CD4-positive, alpha-beta T cell treated with Interleukin-6 for 4 hours (primary cell): Measurements from ENCODE around the gene PAOX.
A peak's percentile ranks its signal among the peaks of the same experiment; 100 is the strongest.

Experiments
- DNase-seq: peaks from one replicate; pipeline ENCODE4 v3.0.0-alpha.2; 2020; ENCODE audit warnings: mixed read lengths

The PAOX gene

DNA sequence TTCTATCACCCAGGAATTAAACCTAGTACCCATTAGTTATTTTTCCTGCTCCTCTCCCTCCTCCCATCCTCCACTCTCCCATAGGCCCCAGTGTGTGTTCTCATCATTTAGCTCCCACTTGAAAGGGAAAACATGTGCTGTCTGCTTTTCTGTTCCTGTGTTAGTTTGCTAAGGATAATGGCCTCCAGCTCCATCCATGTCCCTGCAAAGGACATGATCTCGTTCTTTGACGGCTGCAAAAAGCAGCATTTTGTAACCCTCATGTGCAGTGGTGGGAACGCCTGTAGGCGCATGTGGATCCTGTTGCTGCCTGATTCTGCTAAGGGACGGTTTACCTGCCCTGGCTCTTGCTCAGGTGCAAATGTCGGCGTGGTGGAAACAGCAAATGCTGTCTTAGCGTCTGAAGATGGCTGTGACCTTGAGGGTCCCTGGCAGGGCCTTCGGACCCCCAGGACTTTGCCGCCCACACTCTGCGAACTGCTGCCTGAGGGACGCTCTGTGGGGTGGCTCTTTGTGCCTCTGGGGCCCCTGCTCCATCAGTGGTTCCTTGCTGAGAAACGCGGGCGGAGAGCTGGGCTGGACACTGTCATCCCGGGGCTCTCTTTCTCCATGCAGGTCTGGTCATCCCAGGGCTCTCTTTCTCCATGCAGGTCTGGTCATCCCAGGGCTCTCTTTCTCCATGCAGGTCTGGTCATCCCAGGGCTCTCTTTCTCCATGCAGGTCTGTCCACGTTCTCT, 9.3 kb downstream of the PAOX start:
- no peak for DNase-seq

DNA sequence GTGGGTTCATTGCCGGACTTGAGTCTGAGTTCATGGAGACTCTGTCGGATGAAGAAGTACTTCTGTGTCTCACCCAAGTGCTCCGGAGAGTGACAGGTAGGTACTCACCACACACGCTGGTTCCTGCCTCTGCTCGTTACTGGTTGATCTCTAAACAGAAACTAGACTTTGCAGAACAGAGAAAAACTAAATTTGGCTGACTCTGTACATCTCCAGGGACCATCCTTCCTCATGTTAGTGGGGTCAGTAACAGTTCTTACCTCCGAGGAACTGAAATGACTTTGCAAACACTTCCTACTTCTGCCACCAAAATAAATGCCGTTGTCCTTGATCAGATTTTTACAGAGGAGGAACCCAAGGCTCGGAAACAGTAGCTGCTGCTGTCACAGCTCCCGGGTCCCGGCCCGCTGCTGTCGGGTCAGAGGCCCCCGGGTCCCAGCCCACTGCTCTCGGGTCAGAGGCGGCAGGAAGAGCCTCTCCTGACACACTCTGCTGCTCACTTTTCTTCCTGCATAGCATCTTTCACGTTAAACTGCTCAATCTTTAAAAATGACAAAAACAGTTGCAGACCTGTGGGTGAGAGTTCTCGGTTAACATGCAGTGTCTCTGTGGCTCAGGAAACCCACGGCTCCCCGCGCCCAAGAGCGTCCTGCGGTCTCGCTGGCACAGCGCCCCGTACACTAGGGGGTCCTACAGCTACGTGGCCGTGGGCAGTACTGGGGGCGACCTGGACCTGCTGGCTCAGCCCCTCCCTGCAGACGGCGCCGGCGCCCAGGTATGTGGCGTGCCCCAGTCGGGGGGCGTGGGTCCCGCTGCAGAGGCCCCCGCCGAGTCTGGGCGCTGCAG, 10.1 kb downstream of the PAOX start:
- DNase-seq: peak; percentile 64

DNA sequence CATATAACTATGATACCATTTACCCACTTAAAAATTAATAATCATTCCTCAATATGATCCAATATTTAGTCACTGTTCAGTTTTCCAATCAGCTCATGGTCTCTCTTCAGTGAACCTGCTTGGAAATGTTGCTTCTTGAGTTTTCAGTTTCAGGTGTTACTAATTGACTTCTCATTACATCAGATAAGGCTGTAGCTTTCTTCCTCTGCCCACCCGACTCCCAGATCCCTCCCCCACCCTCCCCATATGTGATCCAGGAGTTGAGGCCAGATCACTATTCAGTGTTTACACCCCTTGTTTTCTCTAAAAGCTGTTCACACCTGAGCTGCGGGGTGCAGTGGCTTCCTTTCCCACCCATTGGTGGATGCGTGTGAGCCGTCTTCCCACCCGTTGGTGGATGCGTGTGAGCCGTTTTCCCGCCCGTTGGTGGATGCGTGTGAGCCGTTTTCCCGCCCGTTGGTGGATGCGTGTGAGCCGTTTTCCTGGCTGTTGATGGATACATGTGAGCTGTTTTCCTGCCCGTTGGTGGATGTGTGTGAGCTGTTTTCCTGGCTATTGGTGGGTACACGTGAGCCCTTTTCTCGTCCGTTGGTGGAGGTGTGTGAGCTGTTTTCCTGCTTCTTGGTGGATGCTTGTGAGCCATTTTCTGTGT, 11.7 kb downstream of the PAOX start:
- no peak for DNase-seq

DNA sequence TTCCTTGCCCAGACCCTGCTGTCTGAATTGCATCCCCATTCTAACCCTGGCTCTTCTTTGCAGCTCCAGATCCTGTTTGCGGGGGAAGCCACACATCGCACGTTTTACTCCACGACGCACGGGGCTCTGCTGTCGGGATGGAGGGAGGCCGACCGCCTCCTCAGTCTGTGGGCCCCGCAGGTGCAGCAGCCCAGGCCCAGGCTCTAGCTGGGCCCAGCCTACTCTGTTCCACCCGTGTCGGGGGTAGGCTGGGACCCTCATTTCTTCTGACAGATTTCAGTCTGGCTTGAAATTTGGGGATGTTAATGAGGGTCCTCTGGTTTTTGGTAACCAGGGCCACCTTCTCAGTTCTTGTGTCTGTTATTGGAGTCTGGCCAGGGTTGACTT, 12.2 kb downstream of the PAOX start:
- no peak for DNase-seq

DNA sequence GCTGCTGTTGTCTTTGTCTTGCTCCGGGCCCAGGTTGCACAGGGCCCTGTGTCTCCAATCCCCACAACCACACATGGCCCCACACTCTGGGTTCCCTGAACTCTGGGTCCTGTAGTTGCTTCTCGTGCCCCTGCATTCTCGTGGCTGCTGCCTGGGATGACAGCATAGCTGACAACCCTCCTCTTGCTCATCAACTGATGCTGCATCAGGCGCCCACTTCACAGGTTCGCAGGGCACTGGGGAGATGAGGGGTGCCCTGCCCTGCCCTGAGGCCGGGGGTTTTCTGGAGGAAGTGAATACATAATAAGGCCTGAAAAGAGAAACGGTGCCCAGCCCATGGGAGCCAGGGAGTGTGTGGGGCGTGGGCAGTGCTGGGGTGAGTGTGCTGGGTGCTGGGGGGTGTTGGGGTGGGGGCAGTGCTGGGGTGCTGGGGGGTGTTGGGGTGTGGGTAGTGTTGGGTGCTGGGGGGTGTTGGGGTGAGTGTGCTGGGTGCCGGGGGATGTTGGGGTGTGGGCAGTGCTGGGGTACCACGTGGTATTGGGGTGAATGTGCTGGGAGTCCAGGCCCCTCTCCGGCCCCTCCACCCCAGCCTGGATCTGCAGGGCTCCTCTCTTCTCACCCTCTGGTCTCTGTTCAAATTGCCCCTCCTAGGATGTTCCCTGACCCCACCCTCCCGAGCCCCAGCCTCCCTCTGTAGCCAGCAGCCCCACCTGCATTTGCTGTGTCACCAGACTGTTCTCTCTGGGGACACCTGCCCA, 12.9 kb downstream of the PAOX start:
- DNase-seq: no peak

DNA sequence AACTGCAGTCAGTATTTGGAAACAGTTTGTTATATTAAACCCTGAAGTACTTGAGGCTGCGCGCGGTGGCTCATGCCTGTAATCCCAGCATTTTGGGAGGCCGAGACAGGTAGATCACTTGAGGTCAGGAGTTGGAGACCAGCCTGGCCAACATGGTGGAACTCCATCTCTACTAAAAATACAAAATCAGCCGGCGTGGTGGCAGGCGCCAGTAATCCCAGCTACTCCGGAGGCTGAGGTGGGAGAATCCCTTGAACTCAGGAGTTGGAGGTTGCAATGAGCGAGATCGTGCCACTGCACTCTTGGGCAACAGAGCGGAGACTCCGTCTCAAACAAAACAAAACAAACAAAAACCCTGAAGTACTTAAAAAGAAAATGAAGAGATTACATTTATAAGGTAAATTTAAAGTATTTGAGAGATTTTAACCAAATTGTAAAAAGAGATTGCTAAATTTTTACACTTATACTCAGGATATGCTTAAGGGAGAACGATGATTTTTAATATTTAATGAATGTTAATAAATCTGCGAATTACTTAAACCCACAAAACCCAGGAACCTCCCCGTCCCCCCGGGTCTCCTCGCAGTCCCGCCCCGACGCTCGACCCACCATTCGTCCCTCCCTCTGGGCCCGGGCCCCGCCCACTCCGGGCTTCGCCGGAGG, 14.5 kb downstream of the PAOX start:
- no peak for DNase-seq

DNA sequence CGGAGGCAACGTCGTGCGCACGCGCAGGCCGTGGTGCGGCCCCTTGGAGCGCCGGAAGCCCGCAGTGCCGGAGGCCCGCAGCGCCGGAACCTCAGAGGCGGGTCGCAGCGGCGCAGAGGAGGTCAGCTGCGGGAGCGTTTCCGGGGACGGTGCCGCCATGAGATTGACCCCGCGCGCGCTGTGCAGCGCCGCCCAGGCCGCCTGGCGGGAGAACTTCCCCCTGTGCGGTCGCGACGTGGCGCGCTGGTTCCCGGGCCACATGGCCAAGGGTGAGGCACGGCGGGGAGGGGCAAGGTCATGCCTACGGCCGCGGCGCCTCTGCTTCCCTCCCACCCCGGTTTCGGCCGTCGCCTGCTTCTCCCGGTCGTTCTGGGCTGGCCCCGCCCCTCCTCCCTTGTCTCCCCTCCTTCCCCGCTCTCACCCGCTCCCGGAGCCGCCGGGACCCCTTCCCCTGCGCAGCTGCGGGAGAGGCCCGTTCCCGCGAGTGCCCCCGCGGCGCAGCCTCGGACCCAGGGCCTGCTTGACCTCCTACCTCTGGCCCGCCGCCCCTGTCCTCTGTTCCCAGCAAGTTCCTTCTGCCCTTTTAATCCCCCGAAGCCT, 15.1 kb downstream of the PAOX start, which contains the start of gene MTG1:
MTG1 (plus strand) TSS at position 94 of the 600 bp plus-strand sequence; CDS start at position 158, 64 bp downstream.
- DNase-seq: peak; percentile 96

DNA sequence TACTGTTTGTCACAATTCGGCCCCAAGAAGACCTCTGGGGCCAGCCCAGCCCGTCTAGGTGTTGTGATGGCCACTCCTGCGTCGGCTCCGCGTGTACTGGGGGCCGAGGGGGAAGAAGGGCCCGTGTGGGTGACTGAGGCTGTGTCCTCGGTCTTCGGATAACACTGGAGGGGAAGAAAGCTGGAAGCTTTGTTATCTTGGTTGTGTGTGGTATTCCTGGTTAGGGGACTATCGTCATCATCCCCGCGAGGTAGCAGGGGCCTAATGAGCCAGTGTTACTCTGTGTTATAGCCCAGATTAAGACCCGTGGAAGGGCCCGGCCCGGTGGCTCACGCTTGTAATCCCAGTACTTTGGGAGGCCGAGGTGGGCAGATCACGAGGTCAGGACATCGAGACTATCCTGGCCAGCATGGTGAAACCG, 15.7 kb downstream of the PAOX start:
- DNase-seq: no peak

DNA sequence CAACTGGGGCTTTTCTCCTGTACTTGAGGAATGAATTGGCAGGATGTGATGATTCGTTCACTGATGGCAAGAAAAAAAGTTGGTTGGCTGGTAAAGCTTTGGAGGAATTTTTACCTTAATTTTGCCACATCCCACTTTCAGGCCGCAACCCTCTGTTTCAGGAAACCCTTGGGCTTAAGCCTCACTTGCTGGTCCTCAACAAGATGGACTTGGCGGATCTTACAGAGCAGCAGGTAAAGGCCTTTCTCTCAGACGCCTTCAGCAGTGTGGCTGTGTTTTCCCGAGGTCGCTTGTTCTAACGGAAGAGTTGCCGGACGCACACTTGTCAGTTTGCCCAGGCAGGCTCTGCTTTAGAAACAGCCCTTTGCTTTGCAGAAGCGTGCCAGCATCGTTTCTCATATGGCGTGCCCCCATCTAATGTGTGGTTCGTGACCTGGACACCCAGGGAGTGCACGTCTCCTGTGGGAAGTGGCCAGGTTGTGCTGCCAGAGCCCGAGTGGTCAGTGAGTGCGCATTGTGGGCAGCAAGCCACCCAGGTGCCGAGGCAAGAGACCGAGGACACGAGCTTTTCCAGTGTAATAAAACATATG, 17.1 kb downstream of the PAOX start:
- DNase-seq: no peak

DNA sequence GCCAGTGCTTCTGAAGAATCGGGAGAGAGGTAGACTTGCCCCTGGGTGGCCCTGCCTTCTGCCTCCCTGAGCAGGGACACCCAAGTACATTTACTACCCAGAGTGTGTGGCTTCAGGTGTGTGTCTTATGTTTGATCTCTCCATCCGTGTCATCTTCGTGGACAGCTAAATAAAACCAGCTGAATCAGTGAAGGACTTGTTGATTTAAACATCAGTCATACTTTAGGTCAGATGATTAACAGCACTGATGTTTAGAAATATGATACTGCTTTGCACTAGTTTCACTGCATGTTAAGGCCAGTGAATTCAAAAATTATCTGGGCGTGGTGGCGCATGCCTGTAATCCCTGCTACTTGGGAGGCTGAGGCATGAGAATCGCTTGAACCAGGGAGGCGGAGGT, 18.9 kb downstream of the PAOX start:
- DNase-seq: no peak

DNA sequence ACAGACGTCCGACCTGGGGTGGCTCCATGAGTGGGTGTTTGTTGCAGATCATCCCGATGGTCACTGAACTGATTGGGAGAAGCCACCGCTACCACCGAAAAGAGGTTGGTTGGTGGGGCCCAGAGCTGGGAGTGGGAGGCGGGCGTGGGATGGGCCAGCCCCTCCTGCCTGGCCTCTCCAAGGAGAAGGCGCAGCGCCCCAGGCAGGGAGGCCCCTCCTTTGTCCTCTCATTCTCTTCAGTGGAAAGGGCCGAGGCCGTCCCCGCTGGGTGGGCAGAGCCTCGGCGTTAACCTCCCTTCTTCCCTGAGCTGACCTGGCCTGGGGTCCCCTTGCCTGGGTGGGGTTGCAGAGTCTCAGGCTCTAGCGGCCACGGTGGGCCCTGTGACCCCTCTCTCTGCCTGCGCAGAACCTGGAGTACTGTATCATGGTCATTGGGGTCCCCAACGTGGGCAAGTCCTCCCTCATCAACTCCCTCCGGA, 20.1 kb downstream of the PAOX start:
- DNase-seq: no peak

DNA sequence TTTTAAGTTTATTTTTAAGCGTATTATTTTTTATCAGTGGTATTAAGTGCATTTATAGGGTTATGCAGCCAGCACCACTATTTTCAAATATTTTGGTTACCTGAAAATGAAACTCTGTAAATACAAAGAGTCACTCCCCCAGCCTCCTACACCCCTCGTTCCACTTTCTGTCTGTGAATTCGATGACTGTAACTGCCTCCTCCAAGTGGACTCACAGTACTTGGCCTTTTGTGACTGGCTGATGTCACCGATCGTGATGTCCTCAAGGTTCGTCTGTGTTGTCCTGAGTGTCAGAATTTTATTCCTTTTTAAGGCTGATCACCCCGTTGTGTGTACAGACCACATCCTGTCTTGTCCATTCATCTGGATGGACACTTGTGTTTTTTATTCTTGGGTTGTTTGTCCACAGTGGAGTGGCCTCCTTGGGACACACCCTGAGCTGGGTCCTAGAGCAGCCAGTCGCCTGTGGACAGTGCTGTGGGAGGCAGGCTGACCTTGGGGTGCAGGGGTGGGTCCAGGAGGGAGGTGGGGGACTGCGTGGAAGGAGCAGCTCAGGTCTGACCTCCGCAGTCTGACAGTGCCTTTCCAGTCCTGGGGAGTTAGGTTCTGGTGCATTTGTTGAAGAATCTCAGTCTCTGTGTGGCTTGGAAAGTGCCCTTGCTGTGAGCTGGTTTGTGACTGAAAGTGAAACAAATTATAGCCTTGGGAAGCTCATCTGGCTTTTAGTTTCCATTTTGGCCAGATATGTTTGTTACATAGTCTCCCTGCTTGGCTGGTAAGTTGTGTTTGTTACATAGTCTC, 21.8 kb downstream of the PAOX start:
- DNase-seq: no peak

DNA sequence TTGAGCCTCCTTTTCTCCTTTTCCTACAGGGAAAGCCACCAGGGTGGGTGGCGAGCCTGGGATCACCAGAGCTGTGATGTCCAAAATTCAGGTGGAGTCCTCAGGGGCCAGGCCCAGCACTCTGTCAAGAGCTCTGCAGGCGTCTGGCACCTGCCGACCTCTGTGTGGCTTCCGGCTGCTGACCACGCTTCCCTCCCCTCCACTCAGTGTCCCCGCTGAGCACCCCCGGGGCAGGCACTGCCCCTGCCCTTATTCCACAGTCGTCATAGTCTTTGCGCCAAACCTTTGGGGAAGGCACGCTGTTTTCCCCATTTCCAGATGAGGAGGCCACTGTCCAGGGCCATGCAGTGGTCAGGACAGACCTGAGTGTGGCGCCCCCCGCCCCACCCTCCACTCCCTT, 22.4 kb downstream of the PAOX start:
- DNase-seq: no peak

DNA sequence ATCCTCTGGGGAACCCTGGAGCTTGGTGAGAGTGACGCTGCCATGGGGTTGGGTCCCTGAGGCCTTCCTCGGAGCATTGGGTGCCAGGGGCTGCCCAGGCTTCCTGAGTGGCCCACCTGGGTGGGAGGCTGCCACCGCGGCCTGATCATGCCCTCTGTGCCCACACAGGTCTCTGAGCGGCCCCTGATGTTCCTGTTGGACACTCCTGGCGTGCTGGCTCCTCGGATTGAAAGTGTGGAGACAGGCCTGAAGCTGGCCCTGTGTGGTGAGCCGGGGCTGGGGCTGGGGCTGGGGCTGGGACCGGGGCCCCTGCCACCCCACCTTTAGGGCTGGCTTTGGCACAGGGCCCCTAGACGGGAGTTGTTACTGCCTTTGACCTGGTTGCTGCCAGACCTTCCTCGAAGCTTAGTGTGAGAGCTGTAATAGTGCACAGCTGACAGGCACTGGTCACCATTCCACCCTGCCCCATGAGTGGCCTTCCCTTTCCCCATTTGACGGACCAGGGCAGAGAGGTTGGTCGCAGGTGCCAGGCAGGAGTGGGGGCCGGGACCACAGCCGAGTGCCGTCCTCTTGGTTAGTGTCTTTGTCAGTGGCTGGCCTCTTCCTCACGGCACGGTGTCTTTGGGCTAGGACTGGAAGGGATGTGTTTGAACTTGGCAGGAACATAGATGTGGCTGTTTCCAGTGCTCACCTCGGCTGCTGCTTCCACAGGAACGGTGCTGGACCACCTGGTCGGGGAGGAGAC, 23.1 kb downstream of the PAOX start:
- no peak for DNase-seq

DNA sequence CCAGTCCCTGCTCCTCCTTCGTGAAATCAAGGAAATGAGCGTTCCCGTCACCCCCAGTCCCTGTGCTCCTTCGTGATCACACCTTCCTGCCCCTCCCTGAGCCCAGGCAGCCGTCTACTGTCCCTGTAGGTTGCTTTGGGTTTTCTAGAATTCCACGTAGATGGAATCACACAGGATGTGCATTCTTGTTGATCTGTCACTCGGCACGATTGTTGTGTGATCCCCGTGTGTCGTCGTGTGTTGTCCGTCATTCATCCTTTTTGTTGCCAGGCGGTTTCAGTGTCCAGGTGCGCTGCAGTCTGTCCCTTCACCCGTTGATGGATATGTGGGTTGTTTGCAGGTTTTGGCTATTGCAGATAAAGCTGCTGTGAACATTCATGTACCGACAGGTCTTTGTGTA, 24.3 kb downstream of the PAOX start:
- no peak for DNase-seq

DNA sequence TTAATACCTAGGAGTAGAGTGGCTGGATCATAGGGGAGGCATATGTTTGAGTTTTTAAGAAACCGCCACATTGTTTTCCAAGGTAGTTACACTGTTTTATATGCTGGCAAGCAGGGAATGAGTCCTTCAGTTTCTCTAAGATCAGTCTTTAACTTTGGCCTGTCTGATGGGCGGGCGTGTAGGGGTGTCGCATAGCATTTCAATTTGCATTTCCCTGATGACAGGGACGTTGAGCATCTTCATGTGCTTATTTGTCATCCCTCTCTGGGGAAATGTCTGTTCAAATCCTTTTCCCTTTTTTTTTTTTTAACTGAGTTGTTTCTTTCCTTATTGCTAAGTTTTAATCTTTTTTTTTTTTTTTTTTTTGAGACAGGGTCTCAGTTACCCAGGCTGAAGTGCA, 24.7 kb downstream of the PAOX start:
- DNase-seq: no peak

DNA sequence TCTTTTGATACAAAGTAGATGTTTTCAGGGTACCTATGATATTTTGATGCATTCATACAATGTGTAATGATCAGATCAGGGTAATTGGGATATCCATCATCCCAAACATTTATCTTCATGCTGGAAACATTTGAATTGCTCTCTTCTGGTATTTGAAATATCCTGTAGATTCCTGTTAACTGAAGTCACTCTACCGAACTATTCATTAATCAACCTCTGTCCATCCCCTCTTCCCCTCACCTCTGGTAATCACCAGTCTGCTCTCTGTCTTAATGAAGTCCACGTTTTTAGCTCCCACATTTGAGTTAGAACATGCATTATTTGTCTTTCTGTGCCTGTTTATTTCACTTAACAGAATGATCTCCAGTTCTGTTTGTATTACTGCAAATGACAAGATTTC, 26.2 kb downstream of the PAOX start:
- no peak for DNase-seq

DNA sequence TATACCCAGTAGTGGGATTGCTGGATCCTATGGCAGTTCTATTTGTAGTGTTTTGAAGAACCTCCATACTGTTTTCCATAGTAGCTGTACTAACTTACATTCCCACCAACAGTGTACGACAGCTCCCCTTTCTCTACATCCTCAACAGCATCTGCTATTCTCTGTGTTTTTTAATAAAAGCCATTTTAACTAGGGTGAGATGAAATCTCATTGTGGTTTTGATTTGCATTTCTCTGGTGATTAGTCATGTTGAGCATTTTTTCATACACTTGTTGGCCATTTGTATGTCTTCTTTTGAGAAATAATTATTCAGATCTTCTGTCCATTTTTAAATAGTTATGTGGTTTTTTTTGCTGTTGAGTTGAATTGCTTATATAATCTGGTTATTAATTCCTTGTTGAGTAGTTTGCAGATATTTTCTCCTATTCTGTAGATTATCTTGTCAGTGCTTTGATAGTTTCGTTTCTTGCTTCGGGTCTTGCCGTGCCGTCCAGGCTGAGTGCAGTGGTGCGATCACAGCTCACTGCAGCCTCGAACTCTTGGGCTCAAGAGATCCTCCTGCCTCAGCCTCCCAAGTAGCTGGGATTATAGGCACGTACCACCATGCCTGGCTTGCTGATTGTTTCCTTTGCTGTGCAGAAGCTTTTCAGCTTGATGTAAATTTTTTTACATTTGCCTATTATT, 26.9 kb downstream of the PAOX start:
- DNase-seq: no peak
